Measurements from ENCODE around the gene NELL1.
"Not testable (repeated sequence)": the region's sequence is repeated elsewhere in the genome, so short reads cannot be mapped to it uniquely, and the experiment has no call there.

The NELL1 gene

GRCh38 chr11:21190181-21190580 is 520.8 kb downstream of the NELL1 start:
- no peak for DNase-seq (ENCODE audit: low read depth in 2 of 2)

GRCh38 chr11:21195995-21196394 is 526.6 kb downstream of the NELL1 start:
- DNase-seq (ENCODE audit: low read depth in 2 of 2), result no peak

- DNase-seq (ENCODE audit: low read depth in 2 of 2), result no peak
These were observed 529.1 kb downstream of the NELL1 start for GRCh38 chr11:21198498-21198897.

GRCh38 chr11:21205205-21205604 is 535.8 kb downstream of the NELL1 start:
- DNase-seq (ENCODE audit: low read depth in 2 of 2), result no peak

GRCh38 chr11:21225860-21226259 is 556.5 kb downstream of the NELL1 start:
- DNase-seq (ENCODE audit: low read depth in 2 of 2), result no peak

GRCh38 chr11:21229224-21229623 is 559.8 kb downstream of the NELL1 start:
- no peak for DNase-seq (ENCODE audit: low read depth in 2 of 2)

- no peak for DNase-seq (ENCODE audit: low read depth in 2 of 2)
These were observed 580.8 kb downstream of the NELL1 start for GRCh38 chr11:21250196-21250595.

GRCh38 chr11:21254055-21254454 is 584.7 kb downstream of the NELL1 start:
- DNase-seq (ENCODE audit: low read depth in 2 of 2), result no peak

- no peak for DNase-seq (ENCODE audit: low read depth in 2 of 2)
These were observed 585.4 kb downstream of the NELL1 start for GRCh38 chr11:21254790-21255189.

- no peak for DNase-seq (ENCODE audit: low read depth in 2 of 2)
These were observed 588.1 kb downstream of the NELL1 start for GRCh38 chr11:21257461-21257860.

GRCh38 chr11:21258414-21258813 is 589.0 kb downstream of the NELL1 start:
- DNase-seq (ENCODE audit: low read depth in 2 of 2), result no peak

- DNase-seq (ENCODE audit: low read depth in 2 of 2), result no peak
These were observed 590.7 kb downstream of the NELL1 start for GRCh38 chr11:21260101-21260500.

- no peak for DNase-seq (ENCODE audit: low read depth in 2 of 2)
These were observed 593.6 kb downstream of the NELL1 start for GRCh38 chr11:21262992-21263391.

GRCh38 chr11:21264125-21264524 is 594.7 kb downstream of the NELL1 start:
- no peak for DNase-seq (ENCODE audit: low read depth in 2 of 2)

GRCh38 chr11:21268036-21268435 is 598.6 kb downstream of the NELL1 start:
- no peak for DNase-seq (ENCODE audit: low read depth in 2 of 2)

- not testable (repeated sequence) for DNase-seq (ENCODE audit: low read depth in 2 of 2)
These were observed 602.8 kb downstream of the NELL1 start for GRCh38 chr11:21272139-21272538.

GRCh38 chr11:21278840-21279239 is 609.5 kb downstream of the NELL1 start:
- DNase-seq (ENCODE audit: low read depth in 2 of 2), result no peak

- DNase-seq (ENCODE audit: low read depth in 2 of 2), result no peak
These were observed 615.7 kb downstream of the NELL1 start for GRCh38 chr11:21285104-21285503.

GRCh38 chr11:21289686-21290085 is 620.3 kb downstream of the NELL1 start:
- DNase-seq (ENCODE audit: low read depth in 2 of 2), result no peak

- DNase-seq (ENCODE audit: low read depth in 2 of 2), result no peak
These were observed 626.1 kb downstream of the NELL1 start for GRCh38 chr11:21295508-21295907.

- no peak for DNase-seq (ENCODE audit: low read depth in 2 of 2)
These were observed 632.6 kb downstream of the NELL1 start for GRCh38 chr11:21301981-21302380.

GRCh38 chr11:21306739-21307358 is 637.5 kb downstream of the NELL1 start:
- DNase-seq (ENCODE audit: low read depth in 2 of 2), result no peak

GRCh38 chr11:21307874-21308273 is 638.5 kb downstream of the NELL1 start:
- no peak for DNase-seq (ENCODE audit: low read depth in 2 of 2)

- DNase-seq (ENCODE audit: low read depth in 2 of 2), result no peak
These were observed 647.2 kb downstream of the NELL1 start for GRCh38 chr11:21316591-21316990.
